PFSK-1 (cell line): ENCODE measurements around the gene BCKDHB.

Experiments
- FOXP2 ChIP-seq: optimal IDR thresholded peaks from 2 replicates; pipeline ENCODE3; 2011; ENCODE audit warnings: borderline replicate concordance, control low read depth, inconsistent platforms; ENCODE audit not compliant: insufficient read depth; ENCODE audit errors: extremely low read length, extremely low read depth
- POLR2AphosphoS5 ChIP-seq: IDR thresholded peaks from 2 replicates; pipeline ENCODE4 v1.6.1; 2012; ENCODE audit warnings: low read depth, mild to moderate bottlenecking, control low read depth, low read length, moderate library complexity
- REST ChIP-seq, 2 experiments: IDR thresholded peaks; 2 replicates each; pipeline versions ENCODE4 v1.6.1 to v1.8.0; 2011 to 2012; ENCODE audit warnings: low read depth in 2 of 2, low read length in 2 of 2, control low read depth in 1 of 2, inconsistent platforms in 1 of 2, mild to moderate bottlenecking in 1 of 2, moderate library complexity in 1 of 2; ENCODE audit not compliant: insufficient read depth in 1 of 2
- SIN3A ChIP-seq: IDR thresholded peaks from 2 replicates; pipeline ENCODE4 v1.6.1; 2012; ENCODE audit warnings: mild to moderate bottlenecking, low read length, moderate library complexity, borderline replicate concordance; ENCODE audit not compliant: insufficient read depth
- TAF1 ChIP-seq: IDR thresholded peaks from 2 replicates; pipeline ENCODE4 v1.6.1; 2012; ENCODE audit warnings: low read length, control low read depth, borderline replicate concordance; ENCODE audit not compliant: insufficient read depth

Gene BCKDHB

DNA sequence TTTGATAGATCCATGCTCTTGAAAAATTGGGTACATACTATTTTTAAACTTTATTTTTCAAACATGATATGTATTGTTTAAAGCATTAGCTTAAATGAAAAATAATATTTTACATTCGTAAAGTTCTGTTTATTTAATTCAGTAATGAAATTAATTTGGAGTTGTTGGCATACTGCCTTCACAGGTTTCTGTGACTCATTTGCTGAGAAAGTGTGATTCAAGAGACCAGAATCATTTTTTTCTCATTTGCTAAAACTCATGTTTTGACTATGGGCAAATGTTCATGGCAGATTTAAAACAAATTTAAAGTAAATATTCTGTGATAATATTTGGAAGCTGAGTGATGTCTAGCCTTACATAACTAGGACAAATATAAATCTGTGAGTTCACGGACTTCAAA is 230.4 kb downstream of the BCKDHB start:
- TF ChIP-seq POLR2AphosphoS5, result no peak
- TF ChIP-seq TAF1, result no peak
- no peak for TF ChIP-seq FOXP2
- TF ChIP-seq REST (IDR thresholded peaks at IDR 0.05; ENCODE audit: insufficient read depth in 1 of 2, low read depth in 2 of 2, low read length in 2 of 2), result no peak
- no peak for TF ChIP-seq SIN3A

DNA sequence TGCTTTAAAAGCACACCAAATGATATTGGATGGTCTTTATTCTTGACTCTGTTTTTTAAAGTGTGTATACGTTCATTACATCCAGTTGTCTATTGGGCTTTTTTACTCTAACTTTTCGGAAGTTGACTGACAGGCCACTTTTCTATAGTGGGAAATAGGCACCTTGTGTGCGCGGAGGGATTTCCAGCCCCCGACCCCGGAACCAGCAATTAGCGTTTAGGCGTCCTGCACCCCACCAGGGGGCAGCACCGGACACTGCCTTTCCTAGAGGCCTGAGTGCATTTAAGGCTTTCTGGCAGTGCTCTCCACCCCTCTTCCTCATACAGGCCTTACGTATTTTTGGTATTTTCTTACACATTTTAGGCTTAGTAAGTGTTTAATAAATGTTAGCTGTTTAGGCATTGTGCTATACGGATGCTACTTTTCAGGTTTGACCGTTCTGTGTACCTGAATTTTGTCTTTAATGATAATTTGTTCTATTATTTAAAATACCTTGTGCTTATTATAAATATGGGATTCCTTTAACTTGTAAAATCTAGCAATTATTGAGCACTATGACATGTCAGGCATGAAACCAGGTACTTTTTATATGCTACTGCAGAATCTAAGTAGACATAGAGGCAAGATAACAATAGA is 231.8 kb downstream of the BCKDHB start:
- no peak for TF ChIP-seq REST (IDR thresholded peaks at IDR 0.05; ENCODE audit: insufficient read depth in 1 of 2, low read depth in 2 of 2, low read length in 2 of 2)

GRCh38 chr6:80339421-80339820 is 232.9 kb downstream of the BCKDHB start:
- TF ChIP-seq POLR2AphosphoS5, result no peak
- no peak for TF ChIP-seq SIN3A
- TF ChIP-seq REST (IDR thresholded peaks at IDR 0.05; ENCODE audit: insufficient read depth in 1 of 2, low read depth in 2 of 2, low read length in 2 of 2), result no peak
- no peak for TF ChIP-seq FOXP2
- TF ChIP-seq TAF1, result no peak

GRCh38 chr6:80340280-80340679 is 233.8 kb downstream of the BCKDHB start:
- TF ChIP-seq TAF1, result no peak
- no peak for TF ChIP-seq FOXP2
- no peak for TF ChIP-seq SIN3A
- no peak for TF ChIP-seq REST (IDR thresholded peaks at IDR 0.05; ENCODE audit: insufficient read depth in 1 of 2, low read depth in 2 of 2, low read length in 2 of 2)

DNA sequence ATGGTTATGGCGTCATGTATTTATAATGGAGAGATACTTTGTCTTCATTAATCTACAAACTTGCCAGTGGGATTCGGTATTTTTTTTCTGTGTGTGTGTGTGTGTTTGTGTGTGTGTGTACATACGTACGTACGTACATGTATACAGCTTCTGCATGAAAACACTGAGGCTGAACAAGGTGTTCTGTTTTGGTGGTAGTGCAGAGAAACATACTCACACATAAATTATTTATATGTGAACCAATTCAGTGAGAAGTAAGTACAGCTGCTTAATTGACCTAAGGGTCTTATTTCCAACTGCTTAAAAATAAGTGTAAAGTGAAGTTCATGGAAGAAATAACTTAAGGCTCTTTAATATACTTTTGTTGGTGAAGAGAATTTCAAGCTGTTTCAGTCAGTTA is 234.2 kb downstream of the BCKDHB start:
- TF ChIP-seq FOXP2 (no peak), SIN3A (no peak), TAF1 (no peak), POLR2AphosphoS5 (no peak), REST (IDR thresholded peaks at IDR 0.05; ENCODE audit: insufficient read depth in 1 of 2, low read depth in 2 of 2, low read length in 2 of 2) (no peak)
